Kidney glomerular epithelial cell (primary cell): ENCODE measurements around the gene NLRP1.

ENCODE experiments used
- DNase-seq: peaks from one replicate; lab custom pipeline; 2025; lab: John Stamatoyannopoulos, UW

The NLRP1 gene

DNA sequence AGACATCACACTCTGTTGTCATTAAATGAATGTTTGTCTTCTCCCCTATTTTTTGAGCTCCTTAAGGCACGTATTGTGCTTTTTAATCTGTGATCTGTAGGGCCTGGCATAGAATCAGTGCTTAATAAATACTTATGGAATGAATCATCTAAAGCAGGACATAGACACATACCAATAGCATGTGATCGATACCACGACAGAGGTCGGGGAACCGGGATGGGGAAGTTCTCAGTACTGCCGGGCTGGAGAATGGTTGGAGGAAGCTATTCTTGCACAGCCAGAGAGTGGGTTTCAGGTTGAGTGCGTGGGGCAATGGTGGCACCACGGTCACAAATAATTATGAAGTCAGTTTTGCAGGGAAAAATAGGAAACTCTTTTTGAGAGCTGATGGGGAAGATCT, 26.8 kb downstream of the NLRP1 start:
- DNase-seq = peak; percentile 24

- DNase-seq = peak; percentile 77
Observed at GRCh38 chr17:5555254-5555653, 29.1 kb downstream of the NLRP1 start.

DNA sequence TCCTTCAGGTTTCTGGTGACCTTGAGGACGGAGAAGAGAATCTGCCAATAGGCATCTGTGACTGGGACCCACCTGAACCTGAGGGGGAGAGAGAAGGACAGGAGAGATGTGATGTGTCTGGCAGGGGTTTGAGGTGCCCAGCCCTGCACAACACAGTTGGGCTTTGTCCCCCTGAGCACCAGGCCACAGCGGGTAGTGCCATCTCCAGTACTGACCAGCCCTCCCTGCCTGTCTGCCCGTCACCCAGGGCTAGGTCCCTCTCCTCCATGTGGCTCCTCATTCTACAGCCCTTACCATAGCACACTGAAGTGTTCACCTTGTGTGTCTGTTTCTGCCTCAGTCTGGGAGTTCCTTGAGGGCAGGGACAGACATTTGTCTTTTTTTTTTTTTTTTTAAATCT, 30.8 kb downstream of the NLRP1 start:
- DNase-seq = no peak

DNA sequence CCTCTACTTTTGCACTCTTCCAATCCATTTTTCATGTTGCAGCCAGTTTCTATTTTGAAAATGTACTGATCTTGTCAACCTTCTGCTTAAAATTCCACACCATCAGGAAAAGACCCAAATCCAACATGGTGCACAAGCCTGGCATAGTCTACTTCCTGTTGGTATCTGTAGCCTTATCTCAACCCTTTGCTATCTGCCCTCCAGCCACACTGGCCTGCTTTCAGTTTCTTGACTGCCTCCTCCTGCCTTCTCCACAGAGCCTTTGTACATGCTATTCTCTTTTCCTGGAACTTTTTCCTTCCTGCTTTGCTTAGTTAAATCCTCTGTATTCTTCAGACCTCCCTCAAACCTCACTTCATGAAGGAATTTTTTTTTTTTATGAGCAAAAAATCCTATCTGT, 31.5 kb downstream of the NLRP1 start:
- DNase-seq = no peak

DNA sequence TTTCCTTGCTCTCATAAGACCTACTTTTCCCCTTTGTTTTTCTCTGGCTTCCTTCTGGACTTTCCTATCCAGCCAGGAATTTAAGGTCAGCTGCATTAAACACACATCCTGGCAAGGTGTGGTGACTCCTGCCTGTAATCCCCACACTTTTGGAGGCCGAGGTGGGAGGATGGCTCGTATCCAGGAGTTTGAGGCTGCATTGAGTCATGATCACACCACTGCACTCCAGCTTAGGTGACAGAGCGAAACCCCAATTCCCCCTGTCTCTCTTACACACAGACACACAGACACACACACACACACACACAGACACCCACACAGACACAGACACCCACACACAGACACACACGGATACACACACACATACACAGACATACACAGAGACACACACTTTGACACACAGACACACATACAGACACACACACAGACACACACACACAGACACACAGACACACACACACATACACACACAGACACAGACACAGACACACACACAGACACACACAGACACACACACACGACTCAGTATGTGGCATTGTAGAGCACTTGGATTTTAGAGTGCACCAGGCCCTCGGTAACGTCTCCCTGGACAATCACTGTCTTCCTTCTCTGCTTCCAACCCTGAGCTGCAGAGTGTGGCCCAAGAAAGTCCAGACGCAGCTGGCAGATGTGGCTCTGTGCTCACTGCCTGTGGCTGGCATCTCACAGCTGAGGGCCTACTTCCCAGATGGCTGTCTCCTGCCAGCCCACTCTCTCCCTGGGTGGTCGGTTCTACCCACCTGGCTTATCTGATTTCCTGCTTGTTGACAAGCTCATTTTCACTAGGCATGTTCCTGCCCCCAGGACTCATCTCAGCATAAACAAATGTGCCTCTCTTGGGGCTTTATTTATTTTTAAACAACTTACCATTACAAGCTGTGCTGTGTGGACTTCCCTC, 39.0 kb downstream of the NLRP1 start:
- DNase-seq = no peak

DNA sequence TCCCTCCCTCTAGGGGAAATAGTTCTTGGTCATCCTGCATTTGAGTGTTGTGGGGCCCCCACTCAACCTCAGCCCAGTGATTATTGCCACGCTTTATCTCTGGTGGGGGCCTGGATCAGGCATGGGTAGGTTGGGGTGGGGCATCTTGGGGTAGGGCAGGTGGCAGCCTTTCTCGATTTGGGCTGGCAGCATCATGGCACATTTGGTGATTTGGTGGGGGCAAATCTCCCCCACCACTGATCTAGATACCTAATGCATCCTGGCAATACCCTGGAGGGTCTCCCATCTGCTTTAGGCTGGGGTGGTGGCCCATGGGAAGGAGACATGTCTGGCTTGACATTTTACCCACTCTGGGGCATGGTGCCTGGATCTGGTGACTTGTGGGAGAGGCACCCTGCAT, 40.2 kb downstream of the NLRP1 start:
- DNase-seq = no peak

DNA sequence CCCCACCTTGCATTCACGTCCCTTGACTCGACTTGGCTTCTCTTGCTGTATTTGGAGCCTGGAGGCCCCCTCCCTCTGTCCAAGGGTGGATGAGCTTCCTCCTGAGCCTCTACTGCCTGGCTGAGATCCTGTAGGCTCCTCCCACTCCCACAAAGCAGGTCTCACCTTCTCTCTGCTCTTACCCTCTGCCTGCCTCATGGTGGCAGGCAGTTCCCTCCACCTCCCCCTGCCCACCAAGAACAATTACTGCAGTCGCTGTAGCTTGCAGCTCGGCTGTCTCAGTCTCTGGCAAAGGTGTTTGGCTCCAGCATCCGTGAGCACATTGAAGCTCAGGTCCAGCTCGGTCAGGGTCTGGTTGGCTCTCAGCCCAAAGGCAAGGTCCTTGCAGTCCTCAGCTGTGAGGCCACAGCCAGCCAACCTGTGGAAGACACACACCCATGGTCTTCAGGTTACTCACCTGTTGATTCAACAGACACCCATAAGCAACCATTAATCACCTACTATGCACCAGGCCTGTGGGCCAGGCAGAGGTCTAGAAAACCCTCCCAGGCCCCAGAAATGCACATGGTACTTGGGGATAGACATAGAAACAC, 42.6 kb downstream of the NLRP1 start:
- no peak for DNase-seq

GRCh38 chr17:5540321-5540720, 44.0 kb downstream of the NLRP1 start:
- DNase-seq = no peak

GRCh38 chr17:5539286-5539685, 45.0 kb downstream of the NLRP1 start:
- DNase-seq = no peak

- DNase-seq = no peak
Observed at GRCh38 chr17:5536866-5537650, 47.3 kb downstream of the NLRP1 start.

DNA sequence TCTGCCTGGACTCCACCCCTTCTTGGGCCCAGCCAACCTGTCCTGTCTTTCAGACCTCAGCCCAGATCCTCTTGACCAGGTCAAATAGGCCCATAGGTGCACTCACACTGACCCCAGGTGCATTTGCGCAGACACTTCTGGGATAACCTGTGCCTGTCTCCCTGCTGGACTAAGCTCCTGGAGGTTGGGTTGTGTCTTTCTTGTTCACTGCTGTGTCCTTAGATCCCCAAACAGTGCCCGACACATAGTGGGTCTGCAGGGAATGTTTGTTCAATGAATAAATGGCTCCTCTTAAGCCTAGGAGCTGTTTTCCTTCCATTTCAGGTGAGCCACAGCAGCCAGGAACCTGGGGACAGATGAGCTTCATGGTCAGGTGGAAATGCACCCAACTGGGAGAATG, 48.9 kb downstream of the NLRP1 start:
- no peak for DNase-seq

DNA sequence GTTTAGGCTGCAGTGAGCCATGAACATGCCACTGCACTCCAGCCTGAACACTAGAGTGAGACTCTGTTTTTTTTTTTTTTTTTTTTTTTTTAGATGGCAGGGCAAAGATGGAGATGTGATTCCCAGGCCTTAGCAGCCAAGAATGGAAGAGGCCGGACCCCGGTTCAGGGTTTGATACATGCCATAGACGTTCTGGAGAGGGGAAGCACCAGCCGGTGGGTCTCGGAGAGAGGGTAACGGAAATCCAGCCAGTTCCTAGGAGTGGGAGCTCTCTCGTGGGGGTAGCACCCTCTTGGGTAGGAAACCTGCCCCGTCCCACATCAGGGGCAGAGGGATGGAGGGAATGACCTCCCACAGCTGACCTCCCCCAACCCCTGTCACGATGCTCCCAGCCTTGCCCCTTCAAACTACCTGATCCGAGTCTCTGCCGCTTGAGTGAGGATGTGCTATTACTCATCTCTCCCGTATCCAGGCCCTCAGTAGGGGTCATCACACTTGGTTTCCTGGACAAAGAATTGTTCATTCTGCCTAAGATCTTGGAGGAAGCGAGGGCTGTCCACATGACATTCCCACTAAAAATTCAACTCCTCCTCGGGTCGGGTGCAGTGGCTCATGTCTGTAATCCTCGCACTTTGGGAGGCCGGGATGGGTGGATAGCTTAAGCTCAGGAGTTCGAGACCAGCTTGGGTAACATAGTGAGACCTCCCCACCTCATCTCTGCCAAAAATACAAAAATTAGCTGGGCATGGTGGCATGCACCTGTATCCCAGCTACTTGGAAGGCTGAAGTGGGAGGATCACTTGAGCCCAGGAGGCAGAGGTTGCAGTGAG, 50.6 kb downstream of the NLRP1 start:
- peak; percentile 95 for DNase-seq

GRCh38 chr17:5532581-5532980, 51.7 kb downstream of the NLRP1 start:
- no peak for DNase-seq

DNA sequence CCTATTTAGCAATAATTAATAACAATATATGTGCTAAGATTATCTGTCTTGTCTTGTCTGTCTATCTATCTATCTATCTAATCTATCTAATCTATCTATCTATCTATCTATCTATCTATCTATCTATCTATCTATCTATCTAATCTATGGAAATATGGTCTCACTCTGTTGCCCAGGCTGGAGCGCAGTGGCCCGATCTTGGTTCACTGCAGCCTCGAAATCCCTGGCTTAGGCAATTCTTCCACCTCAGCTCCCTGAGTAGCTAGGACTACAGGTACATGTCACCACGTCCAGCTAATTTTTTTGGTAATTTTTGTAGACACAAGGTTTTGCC, 53.3 kb downstream of the NLRP1 start:
- DNase-seq = no peak

- DNase-seq = no peak
Observed at GRCh38 chr17:5530265-5531084, 53.8 kb downstream of the NLRP1 start.

DNA sequence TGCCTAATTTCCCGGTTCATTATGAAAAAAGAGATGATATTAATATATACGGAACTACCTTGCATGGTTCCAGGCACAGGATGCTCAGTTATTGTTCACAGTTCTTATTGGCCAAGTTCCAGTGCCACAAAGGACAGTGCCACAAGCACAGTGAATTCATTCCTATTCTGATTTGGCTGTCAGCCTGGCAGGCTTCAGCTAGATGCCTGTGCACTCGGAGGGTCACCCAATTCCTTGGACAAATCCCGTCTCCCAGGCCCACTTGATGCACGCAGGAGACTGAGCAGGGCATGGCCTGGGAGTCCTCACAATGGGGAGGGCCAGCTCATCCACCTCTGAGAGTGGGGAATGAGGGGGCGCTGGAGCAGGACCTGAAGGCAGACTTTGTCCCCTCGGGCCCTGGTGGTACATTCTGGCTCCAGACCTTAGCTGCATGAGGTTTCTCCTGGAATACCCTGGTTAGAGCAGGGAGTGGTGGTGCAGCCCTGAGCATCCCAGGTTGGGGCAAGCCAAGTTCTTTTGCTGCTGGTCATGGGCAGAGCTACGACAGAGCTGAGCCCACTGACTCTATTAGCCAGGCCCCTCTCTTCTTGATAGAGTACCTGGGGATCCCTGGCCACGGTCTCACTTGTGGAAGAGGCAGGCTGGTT, 56.6 kb downstream of the NLRP1 start:
- DNase-seq = no peak

DNA sequence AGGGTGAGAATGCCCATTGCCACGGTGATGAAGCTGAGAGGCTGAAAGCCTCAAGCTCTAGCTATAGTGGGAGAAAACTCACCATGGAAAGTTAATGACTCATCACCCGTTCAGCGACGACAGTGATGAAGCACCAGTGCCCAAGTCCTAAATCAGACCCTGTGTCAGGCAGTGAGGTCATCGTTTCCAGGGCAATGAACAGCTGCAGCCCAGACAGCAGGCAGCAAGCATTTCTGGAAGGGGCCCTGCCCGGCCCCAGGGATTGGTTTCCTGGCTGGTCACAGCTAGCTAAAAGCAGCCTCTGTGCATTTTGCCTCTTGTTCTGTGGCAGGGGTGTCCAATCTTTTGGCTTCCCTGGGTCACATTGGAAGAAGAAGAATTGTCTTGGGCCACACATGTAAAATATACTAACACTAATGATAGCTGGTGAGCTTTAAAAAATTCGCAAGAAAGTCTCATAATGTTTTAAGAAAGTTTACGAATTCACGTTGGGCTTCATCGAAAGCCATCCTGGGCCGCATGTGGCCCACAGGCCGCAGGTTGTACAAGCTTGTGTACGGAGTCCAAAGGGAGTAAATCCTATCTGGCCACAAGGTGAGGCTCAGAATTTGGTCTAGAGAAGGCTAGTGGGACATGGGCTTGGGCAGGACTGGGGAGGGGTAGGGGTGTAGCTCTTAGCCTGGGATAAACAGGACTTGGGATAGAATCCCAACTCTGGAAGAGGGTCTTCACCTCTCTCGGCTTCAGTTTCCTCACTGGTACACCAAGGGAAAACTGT, 57.3 kb downstream of the NLRP1 start:
- peak; percentile 99 for DNase-seq

- DNase-seq = no peak
Observed at GRCh38 chr17:5523249-5523648, 61.1 kb downstream of the NLRP1 start.

- DNase-seq = no peak
Observed at GRCh38 chr17:5522476-5522875, 61.8 kb downstream of the NLRP1 start.
